K562 (cell line): Measurements from ENCODE around the gene MATR3. TPM values are rescaled to one million over a fixed set of nuclear protein-coding genes. Genes with fewer than 3 reads are reported as not detected.

Experiments used
- KLF16 ChIP-seq: IDR thresholded peaks from 2 replicates; pipeline ENCODE4 v1.6.1; 2016; ENCODE audit warnings: antibody characterized with exemption
- MYC ChIP-seq, 2 experiments: fragments of 250-450 bp in 1 of 2; sonication (Bioruptor Pico) in 1 of 2; IDR thresholded peaks; 2 replicates each; pipeline versions ENCODE4 v1.5.1 to v1.6.1; 2012 to 2021; ENCODE audit warnings: low read depth in 2 of 2, borderline replicate concordance in 1 of 2, improper control_type of control experiment in 1 of 2, low read length in 1 of 2, mild to moderate bottlenecking in 1 of 2, moderate library complexity in 1 of 2
- NR2C1 ChIP-seq, 2 experiments: fragments of 450-650 bp; IDR thresholded peaks; 2 replicates each; pipeline ENCODE4 v1.6.1; 2017; ENCODE audit warnings: mild to moderate bottlenecking in 2 of 2, antibody characterized with exemption in 1 of 2, inconsistent platforms in 1 of 2, missing compliant biosample characterization in 1 of 2, missing genetic modification characterization in 1 of 2
- PTRF ChIP-seq: fragments of 450-650 bp; IDR thresholded peaks from 2 replicates; pipeline ENCODE4 v1.6.1; 2016; ENCODE audit warnings: mild to moderate bottlenecking, missing genetic modification characterization, missing compliant biosample characterization
- RUNX1 ChIP-seq: sonication (generic); IDR thresholded peaks from 2 replicates; pipeline ENCODE4 v1.6.1; 2016; ENCODE audit warnings: antibody characterized with exemption, low read depth
- SAFB2 ChIP-seq: fragments of 200-400 bp; formaldehyde crosslinking; IDR thresholded peaks from 2 replicates; pipeline ENCODE4 v1.6.1; 2018; ENCODE audit warnings: borderline replicate concordance, low read length, low read depth, moderate library complexity; ENCODE audit not compliant: severe bottlenecking
- SIN3A ChIP-seq, 2 experiments: fragments of 150-350 bp in 1 of 2; IDR thresholded peaks; 2 replicates each; pipeline ENCODE4 v1.6.1; 2011 to 2016; ENCODE audit warnings: borderline replicate concordance in 2 of 2, low read depth in 2 of 2, low read length in 2 of 2, mild to moderate bottlenecking in 2 of 2, moderate library complexity in 2 of 2; ENCODE audit not compliant: control insufficient read depth in 1 of 2
- STAT5A ChIP-seq: IDR thresholded peaks from 2 replicates; pipeline ENCODE4 v1.6.1; 2012; ENCODE audit warnings: low read length, inconsistent platforms, borderline replicate concordance
- ZNF12 ChIP-seq: sonication (generic); formaldehyde crosslinking; IDR thresholded peaks from 2 replicates; pipeline ENCODE4 v1.4.0; 2020; ENCODE audit warnings: mild to moderate bottlenecking, missing genetic modification reagents
- polyA plus RNA-seq, 8 experiments: library from polyadenylated mRNA; depleted of rRNA in 4 of 8; stranded (reverse) in 5 of 8; unstranded in 3 of 8; fragments of >200 nt; fragmentation: Nextera tagmentation in 2 of 8; fragmentation: Illumina TruSeq in 1 of 8; extraction: Ambion mirVana in 2 of 8; extraction: Trizol in 1 of 8; gene quantifications; 2 replicates each; pipeline versions ENCODE4 v1.2.1 to v1.2.3, GENCODE V29; 2011 to 2014; ENCODE audit warnings: inconsistent platforms in 1 of 8, missing spikeins in 1 of 8
- total RNA-seq, 7 experiments: library from RNA; depleted of rRNA in 6 of 7; stranded (reverse); fragments of >200 nt in 6 of 7; fragmentation: Illumina TruSeq in 2 of 7; extraction: Trizol in 2 of 7; gene quantifications; 2 replicates each; pipeline versions ENCODE4 v1.2.1 to v1.2.3, GENCODE V29; 2011 to 2021; ENCODE audit warnings: low replicate concordance in 1 of 7
- TF ChIP-seq, protein P1 (sequence below): IDR thresholded peaks from 3 replicates; pipeline ENCODE4 v1.6.1; 2011; ENCODE audit warnings: borderline replicate concordance, mild to moderate bottlenecking; ENCODE audit not compliant: insufficient read length, insufficient read depth
- TF ChIP-seq, protein P2 (sequence below): fragments of 250-450 bp; sonication (Bioruptor Pico); IDR thresholded peaks from 2 replicates; pipeline ENCODE4 v1.4.0; 2020; ENCODE audit warnings: mild to moderate bottlenecking, moderate library complexity
- TF ChIP-seq, protein P3 (sequence below), 2 experiments: fragments of 450-650 bp; IDR thresholded peaks; 2 replicates each; pipeline ENCODE4 v1.6.1; 2018; ENCODE audit warnings: mild to moderate bottlenecking in 2 of 2, low read depth in 1 of 2; ENCODE audit not compliant: partially characterized antibody in 2 of 2

Gene MATR3
- total and polyA plus RNA-seq, 9 of the 15 experiments (the other 6 are each of a cell fraction or from before 2014, with no cell fraction given): 150 to 425 (median 263) TPM

GRCh38 chr5:139293507-139294373, at the start of gene MATR3 (continued):
- TF ChIP-seq, protein P1, sequence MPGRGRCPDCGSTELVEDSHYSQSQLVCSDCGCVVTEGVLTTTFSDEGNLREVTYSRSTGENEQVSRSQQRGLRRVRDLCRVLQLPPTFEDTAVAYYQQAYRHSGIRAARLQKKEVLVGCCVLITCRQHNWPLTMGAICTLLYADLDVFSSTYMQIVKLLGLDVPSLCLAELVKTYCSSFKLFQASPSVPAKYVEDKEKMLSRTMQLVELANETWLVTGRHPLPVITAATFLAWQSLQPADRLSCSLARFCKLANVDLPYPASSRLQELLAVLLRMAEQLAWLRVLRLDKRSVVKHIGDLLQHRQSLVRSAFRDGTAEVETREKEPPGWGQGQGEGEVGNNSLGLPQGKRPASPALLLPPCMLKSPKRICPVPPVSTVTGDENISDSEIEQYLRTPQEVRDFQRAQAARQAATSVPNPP: no peak
- TF ChIP-seq PTRF (tag) (no peak), KLF16 (no peak), STAT5A (no peak), SIN3A (IDR thresholded peaks at IDR 0.05; ENCODE audit: borderline replicate concordance in 2 of 2, control insufficient read depth in 1 of 2, low read depth in 2 of 2, low read length in 2 of 2) (peak in 1 of 2 experiments; percentile 21; a peak in 2 of 4 replicates), MYC (IDR thresholded peaks at IDR 0.05; ENCODE audit: low read depth, low read length) (peak; percentile 80), MYC (CRISPR knock-in tag; IDR thresholded peaks at IDR 0.05; ENCODE audit: borderline replicate concordance, low read depth) (peak; percentile 98), SAFB2 (no peak), NR2C1 (IDR thresholded peaks at IDR 0.05) (no peak), NR2C1 (tag; IDR thresholded peaks at IDR 0.05) (no peak), ZNF12 (no peak), RUNX1 (no peak)
- TF ChIP-seq, protein P2, sequence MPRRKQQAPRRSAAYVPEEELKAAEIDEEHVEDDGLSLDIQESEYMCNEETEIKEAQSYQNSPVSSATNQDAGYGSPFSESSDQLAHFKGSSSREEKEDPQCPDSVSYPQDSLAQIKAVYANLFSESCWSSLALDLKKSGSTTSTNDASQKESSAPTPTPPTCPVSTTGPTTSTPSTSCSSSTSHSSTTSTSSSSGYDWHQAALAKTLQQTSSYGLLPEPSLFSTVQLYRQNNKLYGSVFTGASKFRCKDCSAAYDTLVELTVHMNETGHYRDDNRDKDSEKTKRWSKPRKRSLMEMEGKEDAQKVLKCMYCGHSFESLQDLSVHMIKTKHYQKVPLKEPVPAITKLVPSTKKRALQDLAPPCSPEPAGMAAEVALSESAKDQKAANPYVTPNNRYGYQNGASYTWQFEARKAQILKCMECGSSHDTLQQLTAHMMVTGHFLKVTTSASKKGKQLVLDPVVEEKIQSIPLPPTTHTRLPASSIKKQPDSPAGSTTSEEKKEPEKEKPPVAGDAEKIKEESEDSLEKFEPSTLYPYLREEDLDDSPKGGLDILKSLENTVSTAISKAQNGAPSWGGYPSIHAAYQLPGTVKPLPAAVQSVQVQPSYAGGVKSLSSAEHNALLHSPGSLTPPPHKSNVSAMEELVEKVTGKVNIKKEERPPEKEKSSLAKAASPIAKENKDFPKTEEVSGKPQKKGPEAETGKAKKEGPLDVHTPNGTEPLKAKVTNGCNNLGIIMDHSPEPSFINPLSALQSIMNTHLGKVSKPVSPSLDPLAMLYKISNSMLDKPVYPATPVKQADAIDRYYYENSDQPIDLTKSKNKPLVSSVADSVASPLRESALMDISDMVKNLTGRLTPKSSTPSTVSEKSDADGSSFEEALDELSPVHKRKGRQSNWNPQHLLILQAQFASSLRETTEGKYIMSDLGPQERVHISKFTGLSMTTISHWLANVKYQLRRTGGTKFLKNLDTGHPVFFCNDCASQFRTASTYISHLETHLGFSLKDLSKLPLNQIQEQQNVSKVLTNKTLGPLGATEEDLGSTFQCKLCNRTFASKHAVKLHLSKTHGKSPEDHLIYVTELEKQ (CRISPR knock-in tag): no peak
- TF ChIP-seq, protein P3, sequence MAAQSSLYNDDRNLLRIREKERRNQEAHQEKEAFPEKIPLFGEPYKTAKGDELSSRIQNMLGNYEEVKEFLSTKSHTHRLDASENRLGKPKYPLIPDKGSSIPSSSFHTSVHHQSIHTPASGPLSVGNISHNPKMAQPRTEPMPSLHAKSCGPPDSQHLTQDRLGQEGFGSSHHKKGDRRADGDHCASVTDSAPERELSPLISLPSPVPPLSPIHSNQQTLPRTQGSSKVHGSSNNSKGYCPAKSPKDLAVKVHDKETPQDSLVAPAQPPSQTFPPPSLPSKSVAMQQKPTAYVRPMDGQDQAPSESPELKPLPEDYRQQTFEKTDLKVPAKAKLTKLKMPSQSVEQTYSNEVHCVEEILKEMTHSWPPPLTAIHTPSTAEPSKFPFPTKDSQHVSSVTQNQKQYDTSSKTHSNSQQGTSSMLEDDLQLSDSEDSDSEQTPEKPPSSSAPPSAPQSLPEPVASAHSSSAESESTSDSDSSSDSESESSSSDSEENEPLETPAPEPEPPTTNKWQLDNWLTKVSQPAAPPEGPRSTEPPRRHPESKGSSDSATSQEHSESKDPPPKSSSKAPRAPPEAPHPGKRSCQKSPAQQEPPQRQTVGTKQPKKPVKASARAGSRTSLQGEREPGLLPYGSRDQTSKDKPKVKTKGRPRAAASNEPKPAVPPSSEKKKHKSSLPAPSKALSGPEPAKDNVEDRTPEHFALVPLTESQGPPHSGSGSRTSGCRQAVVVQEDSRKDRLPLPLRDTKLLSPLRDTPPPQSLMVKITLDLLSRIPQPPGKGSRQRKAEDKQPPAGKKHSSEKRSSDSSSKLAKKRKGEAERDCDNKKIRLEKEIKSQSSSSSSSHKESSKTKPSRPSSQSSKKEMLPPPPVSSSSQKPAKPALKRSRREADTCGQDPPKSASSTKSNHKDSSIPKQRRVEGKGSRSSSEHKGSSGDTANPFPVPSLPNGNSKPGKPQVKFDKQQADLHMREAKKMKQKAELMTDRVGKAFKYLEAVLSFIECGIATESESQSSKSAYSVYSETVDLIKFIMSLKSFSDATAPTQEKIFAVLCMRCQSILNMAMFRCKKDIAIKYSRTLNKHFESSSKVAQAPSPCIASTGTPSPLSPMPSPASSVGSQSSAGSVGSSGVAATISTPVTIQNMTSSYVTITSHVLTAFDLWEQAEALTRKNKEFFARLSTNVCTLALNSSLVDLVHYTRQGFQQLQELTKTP (IDR thresholded peaks at IDR 0.05; ENCODE audit: low read depth in 1 of 2, partially characterized antibody in 2 of 2): no peak
